ENCODE measurements around the gene SYNGAP1.
"Not testable (repeated sequence)": the region's sequence is repeated elsewhere in the genome, so short reads cannot be mapped to it uniquely, and the experiment has no call there.

Gene SYNGAP1

GRCh38 chr6:33419580-33420490 is at the start of gene SYNGAP1:
TSS of gene SYNGAP1 (plus strand) at chr6:33420065. CDS start at chr6:33420265, 200 bp downstream.
- ATAC-seq, result no peak

- ATAC-seq, result not testable (repeated sequence)
Measured at GRCh38 chr6:33371901-33372300, 48.0 kb upstream of the SYNGAP1 start.

GRCh38 chr6:33372526-33373123 is 47.2 kb upstream of the SYNGAP1 start:
- no peak for ATAC-seq

- no peak for ATAC-seq
Measured at GRCh38 chr6:33373960-33374910, 45.6 kb upstream of the SYNGAP1 start.

GRCh38 chr6:33375143-33375671 is 44.7 kb upstream of the SYNGAP1 start:
- ATAC-seq, result no peak

GRCh38 chr6:33377171-33377570 is 42.7 kb upstream of the SYNGAP1 start:
- no peak for ATAC-seq

GRCh38 chr6:33379184-33379583 is 40.7 kb upstream of the SYNGAP1 start:
- not testable (repeated sequence) for ATAC-seq

- no peak for ATAC-seq
Measured at GRCh38 chr6:33380272-33380981, 39.4 kb upstream of the SYNGAP1 start.

GRCh38 chr6:33383427-33384185 is 36.3 kb upstream of the SYNGAP1 start:
- ATAC-seq, result no peak

GRCh38 chr6:33384581-33385020 is 35.3 kb upstream of the SYNGAP1 start:
- ATAC-seq, result no peak

- ATAC-seq, result no peak
Measured at GRCh38 chr6:33390173-33390572, 29.7 kb upstream of the SYNGAP1 start.

- ATAC-seq, result no peak
Measured at GRCh38 chr6:33390767-33391277, 29.0 kb upstream of the SYNGAP1 start.

- ATAC-seq, result peak; percentile 96
Measured at GRCh38 chr6:33391278-33391921, 28.5 kb upstream of the SYNGAP1 start, which contains the start of gene KIFC1. TSS of gene KIFC1 (plus strand) at chr6:33391823. CDS start at chr6:33391986, 163 bp downstream.

GRCh38 chr6:33391922-33392594 is 27.8 kb upstream of the SYNGAP1 start:
- ATAC-seq, result peak in 1 of 2 donors; percentile 1

GRCh38 chr6:33392595-33392948 is 27.3 kb upstream of the SYNGAP1 start:
- no peak for ATAC-seq

- ATAC-seq, result no peak
Measured at GRCh38 chr6:33392979-33393378, 26.9 kb upstream of the SYNGAP1 start.

GRCh38 chr6:33397541-33397940 is 22.3 kb upstream of the SYNGAP1 start:
- ATAC-seq, result no peak

GRCh38 chr6:33398601-33399000 is 21.3 kb upstream of the SYNGAP1 start:
- not testable (repeated sequence) for ATAC-seq

- ATAC-seq, result not testable (repeated sequence)
Measured at GRCh38 chr6:33399881-33400280, 20.0 kb upstream of the SYNGAP1 start.

GRCh38 chr6:33404884-33405283 is 15.0 kb upstream of the SYNGAP1 start:
- ATAC-seq, result no peak

Measured in activated CD4-positive, CD25-positive, alpha-beta regulatory T cell treated with anti-CD3 and anti-CD28 coated beads, Interleukin-2, amount 50 U/mL, for 24 hours (primary cell).